Thoracic aorta (tissue), 2 donors: ENCODE data around the gene SOWAHB. TPM values are rescaled to one million over a fixed set of nuclear protein-coding genes. Genes with fewer than 3 reads are reported as not detected.
A peak's percentile ranks its signal among the peaks of the same experiment; 100 is the strongest.

Experiments used
- ATAC-seq: fragments of 150-250 bp; one replicate; pipeline ENCODE4 v1.8.0; 2017; ENCODE audit warnings: low read depth; ENCODE audit not compliant: insufficient number of reproducible peaks, low FRiP score
- DNase-seq: peaks from one replicate; pipeline ENCODE4 v3.0.0-alpha.2; 2020; ENCODE audit warnings: low spot score
- H3K27ac ChIP-seq, 2 donors: fragments of 200-600 bp; sonication (generic); 1 replicate in 1 of 2; 2 replicates in 1 of 2; pipeline ENCODE4 v1.5.1; 2016; ENCODE audit warnings: mild to moderate bottlenecking in 2 of 2, moderate library complexity in 2 of 2
- H3K27me3 ChIP-seq: fragments of 200-600 bp; sonication (generic); replicated peaks from 2 replicates; pipeline ENCODE4 v1.6.0; 2016; ENCODE audit warnings: mild to moderate bottlenecking; ENCODE audit not compliant: insufficient read depth
- H3K36me3 ChIP-seq: fragments of 200-600 bp; sonication (generic); one replicate; pipeline ENCODE4 v1.5.1; 2016
- H3K4me1 ChIP-seq, 2 donors: fragments of 200-600 bp; sonication (generic); 1 replicate in 1 of 2; 2 replicates in 1 of 2; pipeline versions ENCODE4 v1.5.1 to v1.6.0; 2016; ENCODE audit warnings: low read depth in 2 of 2, mild to moderate bottlenecking in 1 of 2; ENCODE audit not compliant: control insufficient read depth in 1 of 2
- H3K4me3 ChIP-seq: fragments of 200-600 bp; sonication (generic); 2 replicates; pipeline ENCODE4 v1.5.1; 2016; ENCODE audit warnings: mild to moderate bottlenecking
- H3K9me3 ChIP-seq: fragments of 200-600 bp; sonication (generic); 2 replicates; pipeline ENCODE4 v1.5.1; 2016
- total RNA-seq, 2 donors: library from RNA; depleted of rRNA; stranded (reverse); fragments of >200 nt; gene quantifications; one replicate each; pipeline versions ENCODE4 v1.1.0 to v1.2.3, GENCODE V29; 2016
- TF ChIP-seq, protein P1 (sequence below): fragments of 200-600 bp; sonication (generic); IDR thresholded peaks from one replicate; pipeline ENCODE4 v1.5.1; 2019; ENCODE audit warnings: antibody characterized with exemption

SOWAHB gene
- total RNA-seq, 2 donors from 2014 or later: 0.27 TPM; not detected in 1

DNA sequence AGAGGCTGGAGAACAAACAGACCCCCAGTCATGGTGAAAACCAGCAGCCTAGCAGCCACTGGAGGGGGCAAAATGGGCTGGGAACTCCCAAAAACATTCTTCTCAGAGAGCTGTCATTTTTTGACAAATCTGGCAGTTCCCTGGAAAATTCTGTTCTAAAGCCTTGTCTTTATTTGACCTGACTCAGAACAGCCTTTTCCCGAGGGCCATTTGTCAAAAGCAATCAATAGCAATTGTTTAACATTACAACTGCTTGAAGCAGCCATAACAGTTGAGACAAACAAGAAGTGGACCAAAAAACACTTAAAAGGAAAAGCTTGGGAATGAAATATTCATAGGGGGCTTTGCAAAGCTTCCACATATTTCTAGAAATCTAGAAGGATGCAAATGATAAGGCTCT is 39.6 kb downstream of the SOWAHB start:
- no peaks in the 10 kb centered on the region for H3K36me3 ChIP-seq
- DNase-seq: no peak
- TF ChIP-seq, protein P1, sequence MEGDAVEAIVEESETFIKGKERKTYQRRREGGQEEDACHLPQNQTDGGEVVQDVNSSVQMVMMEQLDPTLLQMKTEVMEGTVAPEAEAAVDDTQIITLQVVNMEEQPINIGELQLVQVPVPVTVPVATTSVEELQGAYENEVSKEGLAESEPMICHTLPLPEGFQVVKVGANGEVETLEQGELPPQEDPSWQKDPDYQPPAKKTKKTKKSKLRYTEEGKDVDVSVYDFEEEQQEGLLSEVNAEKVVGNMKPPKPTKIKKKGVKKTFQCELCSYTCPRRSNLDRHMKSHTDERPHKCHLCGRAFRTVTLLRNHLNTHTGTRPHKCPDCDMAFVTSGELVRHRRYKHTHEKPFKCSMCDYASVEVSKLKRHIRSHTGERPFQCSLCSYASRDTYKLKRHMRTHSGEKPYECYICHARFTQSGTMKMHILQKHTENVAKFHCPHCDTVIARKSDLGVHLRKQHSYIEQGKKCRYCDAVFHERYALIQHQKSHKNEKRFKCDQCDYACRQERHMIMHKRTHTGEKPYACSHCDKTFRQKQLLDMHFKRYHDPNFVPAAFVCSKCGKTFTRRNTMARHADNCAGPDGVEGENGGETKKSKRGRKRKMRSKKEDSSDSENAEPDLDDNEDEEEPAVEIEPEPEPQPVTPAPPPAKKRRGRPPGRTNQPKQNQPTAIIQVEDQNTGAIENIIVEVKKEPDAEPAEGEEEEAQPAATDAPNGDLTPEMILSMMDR: no peak

DNA sequence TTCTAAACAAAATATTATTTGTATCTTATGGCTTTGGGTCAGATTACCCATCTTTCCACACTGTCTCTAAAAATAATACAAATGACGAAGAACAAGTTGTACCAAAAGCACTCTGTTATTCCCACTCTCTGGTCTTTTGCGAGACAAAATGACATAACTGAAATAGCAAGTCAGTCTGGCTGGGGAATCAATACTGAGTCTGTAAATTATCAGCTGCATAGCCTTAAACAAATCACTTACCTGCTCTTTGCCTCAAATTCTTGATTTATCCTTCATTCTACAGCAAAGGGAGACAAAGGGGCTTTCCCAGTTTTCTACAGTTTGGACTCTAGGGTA is 40.9 kb downstream of the SOWAHB start:
- TF ChIP-seq, protein P1: no peak
- no peaks in the 10 kb centered on the region for H3K27me3 ChIP-seq
- no peaks in the 10 kb centered on the region for H3K36me3 ChIP-seq
- H3K9me3 ChIP-seq: no peaks in the 10 kb centered on the region
- H3K4me3 ChIP-seq: no peak overlapping the region
- no peak for ATAC-seq
- peak overlapping the region in 1 of 2 donors; percentile 43 for H3K27ac ChIP-seq
- no peak for DNase-seq
- peaks cover 16 to 33% of the 10 kb centered on the region in 2 donors for H3K4me1 ChIP-seq

More for the DNA sequence above, 39.6 kb downstream of the SOWAHB start:
- Histone ChIP-seq H3K4me3 (no peak overlapping the region), H3K4me1 (peaks cover 16 to 33% of the 10 kb centered on the region in 2 donors), H3K27ac (no peak overlapping the region), H3K27me3 (no peaks in the 10 kb centered on the region), H3K9me3 (no peaks in the 10 kb centered on the region)
- no peak for ATAC-seq

DNA sequence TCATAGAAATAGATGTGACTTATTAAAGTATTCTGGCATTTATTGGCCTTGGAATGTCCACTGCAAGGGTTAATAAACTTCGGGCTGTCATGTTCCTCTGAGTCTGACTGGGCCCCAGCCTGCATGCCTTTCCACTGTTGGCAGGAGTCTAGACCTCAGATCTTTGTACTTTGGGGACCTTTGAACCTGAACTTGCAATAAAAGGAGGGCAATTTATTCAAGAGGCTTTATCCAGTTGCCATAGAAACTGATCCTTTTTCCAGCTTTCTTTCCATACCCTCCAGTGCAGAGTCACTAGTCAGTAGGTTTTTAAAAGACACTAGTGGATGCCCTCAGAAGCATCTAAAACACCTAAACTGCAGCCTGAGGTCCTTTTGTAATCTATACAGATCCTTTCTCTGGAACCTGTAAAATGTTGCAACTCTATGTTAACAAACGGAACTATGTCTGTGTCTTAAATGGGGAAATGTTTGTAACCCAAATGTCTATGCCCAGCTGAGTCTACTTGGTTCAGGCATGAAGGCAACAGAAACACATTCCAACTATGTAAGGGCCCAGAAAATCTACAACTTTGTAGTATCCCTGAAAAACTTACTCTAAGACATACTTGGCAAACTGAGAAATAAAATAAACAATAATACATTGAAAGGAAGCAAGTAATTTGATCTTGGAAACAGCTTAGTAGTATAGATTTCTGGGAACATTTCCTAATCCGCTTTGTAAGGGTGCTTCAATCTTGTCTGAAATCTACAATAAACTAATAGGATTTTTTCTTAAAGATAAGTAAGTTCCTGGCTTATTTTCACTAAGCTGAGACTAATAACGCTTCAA is 41.5 kb downstream of the SOWAHB start:
- no peaks in the 10 kb centered on the region for H3K27me3 ChIP-seq
- peak overlapping the region; percentile 34 to 43 for H3K27ac ChIP-seq
- H3K4me3 ChIP-seq: no peak overlapping the region
- TF ChIP-seq, protein P1: no peak
- H3K9me3 ChIP-seq: no peaks in the 10 kb centered on the region
- DNase-seq (no peak), ATAC-seq (peak; percentile 39)
- no peaks in the 10 kb centered on the region for H3K36me3 ChIP-seq
- H3K4me1 ChIP-seq: peaks cover 16 to 33% of the 10 kb centered on the region in 2 donors

DNA sequence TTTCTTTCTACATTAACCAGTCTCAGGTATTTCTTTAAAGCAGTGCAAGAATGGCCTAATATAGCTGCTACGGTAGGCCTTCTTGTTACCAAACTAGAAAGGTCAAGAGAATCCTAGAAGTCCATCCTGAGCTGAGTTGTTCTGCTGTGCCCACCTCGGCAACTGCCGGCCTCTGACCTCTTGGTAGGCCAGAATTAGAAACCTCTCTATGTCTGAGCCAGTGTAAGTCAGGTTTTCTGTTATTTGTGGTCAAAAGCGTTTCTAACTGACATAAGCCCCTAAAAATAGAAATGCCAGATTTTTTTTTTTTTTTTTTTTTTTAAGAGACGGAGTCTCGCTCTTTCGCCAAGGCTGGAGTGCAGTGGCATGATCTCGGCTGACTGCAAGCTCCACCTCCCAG is 43.1 kb downstream of the SOWAHB start:
- TF ChIP-seq, protein P1: no peak
- no peak for DNase-seq
- Histone ChIP-seq H3K4me1 (peaks cover 16 to 33% of the 10 kb centered on the region in 2 donors), H3K27ac (no peak overlapping the region), H3K36me3 (no peaks in the 10 kb centered on the region), H3K27me3 (no peaks in the 10 kb centered on the region), H3K9me3 (no peaks in the 10 kb centered on the region), H3K4me3 (no peak overlapping the region)
- no peak for ATAC-seq

DNA sequence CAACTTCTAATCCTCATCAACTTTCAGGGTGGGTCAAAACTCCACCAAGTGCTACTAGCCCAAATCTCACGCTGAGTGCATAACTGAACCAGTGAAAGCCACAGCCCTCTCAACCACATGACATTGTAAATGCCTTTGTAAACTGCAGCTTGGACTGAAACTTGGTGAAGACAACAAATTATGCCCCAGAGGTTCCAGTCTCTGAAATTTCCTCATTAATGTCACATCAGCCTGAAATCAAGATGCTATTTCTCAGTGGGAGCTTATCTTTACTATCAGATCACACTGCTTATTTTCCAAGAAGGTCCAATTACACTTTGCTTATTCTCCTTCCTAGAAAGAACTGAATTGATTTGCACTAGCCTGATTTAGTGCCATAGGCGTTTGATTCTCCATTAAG is 46.6 kb downstream of the SOWAHB start:
- Histone ChIP-seq H3K9me3 (no peaks in the 10 kb centered on the region), H3K27ac (no peak overlapping the region), H3K4me1 (peaks cover 8 to 21% of the 10 kb centered on the region in 2 donors), H3K36me3 (no peaks in the 10 kb centered on the region), H3K4me3 (no peak overlapping the region), H3K27me3 (no peaks in the 10 kb centered on the region)
- DNase-seq (no peak), ATAC-seq (no peak)
- TF ChIP-seq, protein P1: no peak
